Measurements from ENCODE around the gene ASH1L.
A peak's percentile ranks its signal among the peaks of the same experiment; 100 is the strongest.
"Not testable (repeated sequence)": the region's sequence is repeated elsewhere in the genome, so short reads cannot be mapped to it uniquely, and the experiment has no call there.

The ASH1L gene

DNA sequence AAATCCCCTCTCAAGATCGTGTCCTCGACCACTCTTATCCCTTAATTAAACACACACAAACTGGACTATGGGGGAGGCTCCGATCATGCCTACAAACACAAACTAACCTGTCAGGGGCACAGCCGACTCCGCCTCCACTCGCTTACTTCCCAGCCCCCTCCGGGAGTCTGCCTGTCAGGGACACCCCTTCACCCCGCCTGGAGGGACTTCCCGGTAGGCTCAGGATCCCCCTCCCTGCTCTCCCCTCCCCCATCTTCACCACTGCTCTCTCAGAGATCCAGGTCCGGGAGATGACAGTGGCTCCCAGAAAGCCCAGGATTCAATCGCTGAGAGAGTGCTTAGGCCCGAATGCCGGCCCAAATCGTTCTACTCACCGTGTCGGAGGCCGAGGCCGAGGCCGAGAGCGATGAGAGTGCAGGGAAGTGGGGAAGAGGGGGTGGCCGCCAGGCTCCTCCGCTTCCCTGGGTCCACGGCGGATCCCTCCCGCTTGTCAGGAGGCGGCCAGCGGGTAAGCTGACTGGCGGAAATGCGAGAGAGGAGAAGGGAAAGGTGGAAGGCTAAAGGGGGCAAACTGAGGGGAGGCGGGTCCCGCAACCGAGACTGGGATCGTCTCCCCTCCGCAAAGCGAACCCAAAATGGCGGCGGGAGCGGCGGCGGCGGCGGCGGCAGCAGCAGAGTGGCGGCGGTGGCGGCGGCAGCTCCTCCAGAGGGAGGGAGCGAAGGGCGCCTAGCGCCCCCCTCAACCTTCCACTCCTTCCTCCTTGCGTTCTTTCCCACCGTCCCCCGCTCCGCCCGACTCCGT is 623 bp downstream of the ASH1L start:
- DNase-seq (ENCODE audit: low read depth) = not testable (repeated sequence)

DNA sequence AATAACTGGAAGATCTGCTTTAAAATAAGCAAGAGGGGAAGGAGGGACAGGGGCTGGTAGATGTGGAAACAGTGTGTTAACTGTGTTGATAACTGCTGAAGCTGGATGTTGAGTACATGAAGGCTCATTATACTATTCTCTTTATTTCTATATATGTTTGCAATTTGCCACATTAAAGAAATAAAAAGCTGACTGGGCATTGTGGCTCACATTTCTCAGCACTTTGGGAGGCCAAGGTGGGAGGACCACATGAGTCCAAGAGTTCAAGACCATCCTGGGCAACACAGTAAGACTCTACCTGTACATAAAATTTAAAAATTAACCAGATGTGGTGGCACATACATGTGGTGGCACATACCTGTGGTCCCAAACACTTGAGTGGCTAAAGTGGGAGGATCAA is 6.7 kb downstream of the ASH1L start:
- DNase-seq (ENCODE audit: low read depth) = no peak

GRCh38 chr1:155553349-155553748 is 9.3 kb downstream of the ASH1L start:
- DNase-seq (ENCODE audit: low read depth) = no peak

- DNase-seq (ENCODE audit: low read depth) = no peak
Measured at GRCh38 chr1:155548706-155549105, 13.9 kb downstream of the ASH1L start.

- DNase-seq (ENCODE audit: low read depth) = no peak
Measured at GRCh38 chr1:155540000-155540874, 22.4 kb downstream of the ASH1L start.

DNA sequence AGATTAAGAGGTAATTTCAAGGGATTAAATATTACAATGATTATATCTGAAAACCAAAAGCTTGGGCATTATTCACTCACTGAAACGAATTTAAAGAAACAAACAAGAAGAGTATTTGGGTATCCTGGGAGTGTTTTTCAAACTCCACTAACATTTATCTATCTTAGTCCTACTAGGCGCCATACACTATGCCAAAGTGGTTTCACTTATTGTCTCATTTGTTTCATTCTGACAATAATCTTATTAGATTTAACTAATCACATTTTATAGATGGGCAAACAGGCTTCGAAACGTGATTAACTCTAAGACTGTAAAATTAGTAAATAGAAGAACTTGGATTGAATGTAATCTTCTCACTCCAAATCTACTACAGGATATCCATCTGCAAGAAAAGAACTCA is 25.4 kb downstream of the ASH1L start:
- DNase-seq (ENCODE audit: low read depth) = no peak

DNA sequence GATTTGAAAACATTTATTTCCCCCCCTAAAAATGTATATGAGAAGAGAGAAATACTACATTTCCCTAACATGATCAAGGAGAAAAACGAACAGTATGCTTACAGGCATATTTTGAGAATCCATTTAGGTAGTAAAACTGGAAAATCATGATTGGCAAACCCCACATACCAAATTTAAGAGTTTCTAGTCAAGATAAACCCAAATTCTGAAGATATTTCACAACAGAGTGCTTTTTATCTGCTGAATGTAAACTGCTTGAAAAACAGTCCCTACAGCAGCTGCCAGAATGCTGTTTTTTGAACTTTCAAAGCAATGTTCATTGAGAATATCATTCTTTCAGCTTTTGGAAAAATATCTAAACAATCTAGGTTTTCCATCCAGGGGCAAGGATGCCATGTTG is 31.0 kb downstream of the ASH1L start:
- no peak for DNase-seq (ENCODE audit: low read depth)

DNA sequence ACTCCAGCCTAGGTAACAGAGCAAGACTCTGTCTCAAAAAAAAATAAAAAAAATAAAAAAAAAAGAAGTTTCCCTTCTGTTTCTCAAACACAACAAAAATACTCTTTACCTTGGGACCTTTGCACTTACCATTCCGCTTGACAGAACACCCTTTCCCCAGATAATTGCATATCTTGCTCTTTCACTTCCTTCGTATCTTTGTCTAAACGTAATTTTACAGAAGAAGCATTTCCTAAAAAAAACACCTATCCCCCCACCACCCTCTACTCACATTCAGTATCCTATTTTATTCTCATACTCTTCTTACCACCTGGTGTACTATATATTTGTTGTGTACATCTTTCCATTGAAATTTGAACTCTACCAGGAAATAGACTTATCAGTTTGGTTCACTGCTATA is 32.7 kb downstream of the ASH1L start:
- DNase-seq (ENCODE audit: low read depth) = no peak

DNA sequence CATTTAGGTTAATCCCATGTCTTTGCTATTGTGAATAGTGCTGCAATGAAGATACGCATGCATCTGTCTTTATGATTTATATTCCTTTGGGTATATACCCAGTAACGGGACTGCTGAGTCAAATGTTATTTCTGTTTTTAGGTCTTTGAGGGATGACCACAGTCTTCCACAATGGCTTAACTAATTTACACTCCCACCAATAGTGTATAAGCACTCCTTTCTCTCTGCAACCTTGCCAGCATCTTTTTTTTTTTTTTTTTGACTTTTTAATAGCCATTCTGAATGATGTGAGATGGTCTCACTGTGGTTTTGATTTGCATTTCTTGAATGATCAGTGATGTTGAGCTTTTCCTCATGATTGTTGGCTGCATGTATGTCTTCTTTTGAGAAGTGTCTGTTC is 33.5 kb downstream of the ASH1L start:
- no peak for DNase-seq (ENCODE audit: low read depth)

GRCh38 chr1:155527677-155528076 is 34.9 kb downstream of the ASH1L start:
- no peak for DNase-seq (ENCODE audit: low read depth)

DNA sequence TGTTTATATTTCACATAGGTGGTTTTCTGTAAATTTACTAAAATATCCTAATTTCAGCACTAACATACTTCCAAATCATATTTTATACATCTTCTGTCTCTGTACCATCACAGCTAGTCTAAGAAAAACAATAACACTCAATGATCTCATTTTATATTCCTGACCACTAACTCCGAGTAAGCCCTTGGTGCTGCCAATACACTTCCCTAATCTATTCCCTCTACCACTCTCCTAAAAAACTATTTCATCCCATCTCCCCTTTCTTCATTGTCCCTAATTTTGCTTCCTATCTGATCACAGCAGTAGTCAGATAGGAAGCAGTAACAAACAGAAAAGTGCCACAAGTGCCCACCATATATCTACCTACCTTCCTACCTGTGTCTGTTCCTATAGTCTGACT is 36.2 kb downstream of the ASH1L start:
- no peak for DNase-seq (ENCODE audit: low read depth)

DNA sequence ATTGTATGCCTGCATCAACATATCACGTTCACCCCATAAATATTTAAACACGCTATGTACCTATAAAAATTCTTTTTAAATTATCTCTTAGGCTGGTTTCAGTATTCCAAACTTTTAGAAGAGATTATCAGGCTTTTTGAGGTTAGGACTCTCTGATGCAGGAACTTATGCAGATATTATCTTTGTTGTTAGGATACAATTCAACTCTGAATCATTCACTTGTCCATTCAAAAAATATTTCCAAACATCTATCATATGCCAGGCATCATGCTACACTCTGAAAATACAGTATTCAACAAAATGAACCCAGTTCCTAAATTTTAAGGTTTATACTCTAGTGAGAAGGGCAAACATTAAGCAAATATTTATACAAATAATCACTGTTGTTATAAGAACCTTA is 40.5 kb downstream of the ASH1L start:
- no peak for DNase-seq (ENCODE audit: low read depth)

- no peak for DNase-seq (ENCODE audit: low read depth)
Measured at GRCh38 chr1:155518484-155518883, 44.1 kb downstream of the ASH1L start.

- DNase-seq (ENCODE audit: low read depth) = no peak
Measured at GRCh38 chr1:155514582-155515187, 47.9 kb downstream of the ASH1L start.

DNA sequence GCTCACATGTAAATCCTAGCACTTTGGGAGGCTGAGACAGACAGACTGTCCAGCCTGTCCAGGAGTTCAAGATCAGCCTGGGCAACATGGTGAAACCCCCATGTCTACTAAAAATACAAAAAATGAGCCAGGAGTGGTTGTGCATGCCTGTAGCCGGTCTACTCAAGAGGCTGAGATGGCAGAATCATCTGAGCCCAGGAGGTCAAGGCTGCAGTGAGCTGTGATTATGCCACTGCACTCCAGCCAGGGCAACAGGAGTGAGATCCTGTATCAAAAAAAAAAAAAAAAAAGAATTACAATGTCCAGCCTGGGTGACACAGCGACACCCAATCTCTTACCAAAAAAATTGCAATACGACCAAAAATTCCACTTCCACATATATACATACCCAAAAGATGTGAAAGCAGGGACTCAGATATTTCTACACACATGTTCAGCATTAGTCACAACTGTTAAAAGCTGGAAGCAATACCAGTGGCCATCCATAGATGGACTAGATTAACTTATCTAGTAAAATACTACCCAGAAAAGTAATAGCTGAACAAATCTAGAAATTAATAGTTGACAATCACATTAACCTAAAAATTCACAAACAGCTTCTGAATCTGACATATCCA is 49.2 kb downstream of the ASH1L start:
- DNase-seq (ENCODE audit: low read depth) = peak; percentile 40

- DNase-seq (ENCODE audit: low read depth) = not testable (repeated sequence)
Measured at GRCh38 chr1:155511385-155511784, 51.2 kb downstream of the ASH1L start.

GRCh38 chr1:155509064-155509463 is 53.5 kb downstream of the ASH1L start:
- DNase-seq (ENCODE audit: low read depth) = no peak

DNA sequence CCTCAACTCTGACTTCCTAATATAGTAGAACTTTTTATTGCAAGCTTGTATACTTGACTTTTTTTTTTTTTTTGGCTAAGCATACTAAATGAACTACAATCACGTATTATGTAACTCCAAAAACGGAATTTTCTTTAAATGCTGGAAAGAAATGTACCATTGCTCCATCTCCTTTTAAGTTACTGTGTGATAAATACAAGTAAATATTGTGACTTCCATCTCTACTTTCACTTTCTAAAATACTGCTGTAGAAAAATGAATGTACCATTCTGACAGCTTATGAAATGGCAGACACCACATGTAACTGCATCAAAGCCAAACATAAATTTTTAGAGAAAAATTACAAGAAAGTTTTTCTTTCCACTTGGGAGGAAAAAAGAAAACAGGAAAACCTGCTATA is 54.7 kb downstream of the ASH1L start:
- no peak for DNase-seq (ENCODE audit: low read depth)

- not testable (repeated sequence) for DNase-seq (ENCODE audit: low read depth)
Measured at GRCh38 chr1:155505963-155506362, 56.6 kb downstream of the ASH1L start.

DNA sequence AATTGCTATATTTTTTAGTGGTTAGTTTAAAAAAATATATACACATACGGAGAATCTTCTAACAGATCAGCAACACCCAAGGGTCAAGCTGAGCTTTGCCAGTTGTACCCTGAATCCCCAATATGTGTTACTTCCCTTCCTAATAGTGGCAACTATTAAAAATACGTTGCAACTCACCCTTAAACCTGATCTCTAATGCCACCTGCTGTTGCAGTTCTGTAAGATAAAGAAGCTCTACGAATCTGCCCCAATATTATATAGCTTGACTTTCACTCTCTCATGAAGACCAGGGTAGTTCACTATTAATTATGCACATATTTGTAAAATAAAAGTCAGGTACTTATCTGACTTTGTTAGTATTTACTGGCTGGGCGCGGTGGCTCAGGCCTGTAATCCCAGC is 58.4 kb downstream of the ASH1L start:
- no peak for DNase-seq (ENCODE audit: low read depth)

- DNase-seq (ENCODE audit: low read depth) = no peak
Measured at GRCh38 chr1:155499953-155500639, 62.5 kb downstream of the ASH1L start.

DNA sequence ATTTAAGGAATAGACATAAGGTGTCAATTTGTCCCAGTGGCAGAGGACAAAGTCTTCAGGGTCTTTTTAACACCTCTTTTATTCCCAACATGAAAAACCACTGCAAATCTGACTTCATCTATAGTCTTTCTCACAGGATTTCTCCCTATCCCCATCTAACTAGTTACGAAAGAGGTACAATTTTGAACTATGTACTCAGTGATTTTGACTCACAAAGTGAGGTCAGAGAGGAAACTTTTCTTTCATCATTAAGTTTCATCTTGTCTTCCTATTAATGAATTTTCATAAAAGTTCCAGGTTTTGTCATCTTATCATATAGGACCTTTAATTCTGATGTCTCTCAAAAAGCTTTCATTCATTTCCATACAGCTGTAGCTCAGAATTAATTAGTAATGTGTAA is 63.3 kb downstream of the ASH1L start:
- no peak for DNase-seq (ENCODE audit: low read depth)

All from GM04504 (cell line).